Activated CD4-positive, alpha-beta memory T cell treated with anti-CD3 and anti-CD28 coated beads for 36 hours (primary cell): ENCODE data around the gene REXO1. TPM values are rescaled to one million over a fixed set of nuclear protein-coding genes. Genes with fewer than 3 reads are reported as not detected.

Experiments used
- CTCF ChIA-PET: fragments of 350-600 bp; sonication (Branson Sonifier 250); formaldehyde crosslinking; loops from one replicate; lab custom pipeline; 2021; ENCODE audit warnings: antibody characterized with exemption, inconsistent platforms; lab: Charles Lee
- POLR2A ChIA-PET: fragments of 350-600 bp; sonication (Branson Sonifier 250); formaldehyde crosslinking; loops from one replicate; lab custom pipeline; 2021; ENCODE audit warnings: antibody characterized with exemption; lab: Charles Lee
- DNase-seq: peaks from one replicate; pipeline ENCODE4 v3.0.0-alpha.2; 2020
- H3K27ac Mint-ChIP-seq: one replicate; pipeline ENCODE4 v1.8.0; 2021; ENCODE audit warnings: mixed read lengths
- H3K27me3 Mint-ChIP-seq: one replicate; pipeline ENCODE4 v1.8.0; 2021; ENCODE audit warnings: mixed read lengths
- H3K36me3 Mint-ChIP-seq: one replicate; pipeline ENCODE4 v1.8.0; 2021; ENCODE audit warnings: mixed read lengths
- H3K4me1 Mint-ChIP-seq: one replicate; pipeline ENCODE4 v1.8.0; 2021; ENCODE audit warnings: low read depth, mixed read lengths
- H3K4me3 Mint-ChIP-seq: one replicate; pipeline ENCODE4 v1.8.0; 2021; ENCODE audit warnings: mild to moderate bottlenecking, mixed read lengths
- H3K9me3 Mint-ChIP-seq: one replicate; pipeline ENCODE4 v1.8.0; 2021; ENCODE audit warnings: mixed read lengths
- intact Hi-C: fragments of 100-400 bp; cut with micrococcal nuclease; formaldehyde crosslinking; loops from one replicate; pipeline ENCODE4 v1.15.1; 2023
- total RNA-seq, 2 experiments: library from RNA; stranded (reverse); gene quantifications; one replicate each; pipeline ENCODE4 v1.2.3, GENCODE V29; 2021

Gene REXO1
- total RNA-seq, 2 experiments from 2014 or later, result 41.9 to 45.3 TPM

GRCh38 chr19:1822210-1822609 is 26.1 kb downstream of the REXO1 start:
- no peaks in the 10 kb centered on the region for H3K27me3 Mint-ChIP-seq
- DNase-seq, result no peak
- no peak overlapping the region for H3K4me3 Mint-ChIP-seq
- POLR2A ChIA-PET, result no interaction called here
- intact Hi-C loops, result no loop called here
- no peaks in the 10 kb centered on the region for H3K9me3 Mint-ChIP-seq
- CTCF ChIA-PET, result interaction anchor here (0.8 kb wide), 1 partner anchor 16 kb away, joined by 3 read pairs; no protein-coding TSS in a partner anchor
- no peak overlapping the region for H3K27ac Mint-ChIP-seq
- H3K4me1 Mint-ChIP-seq, result no peaks in the 10 kb centered on the region
- peaks cover 24% of the 10 kb centered on the region for H3K36me3 Mint-ChIP-seq

GRCh38 chr19:1819341-1820255 is 28.7 kb downstream of the REXO1 start:
- POLR2A ChIA-PET, result no interaction called here
- intact Hi-C loops, result no loop called here
- Mint-ChIP-seq H3K4me1 (no peaks in the 10 kb centered on the region), H3K27me3 (no peaks in the 10 kb centered on the region), H3K27ac (no peak overlapping the region), H3K4me3 (no peak overlapping the region), H3K9me3 (no peaks in the 10 kb centered on the region), H3K36me3 (peaks cover 23% of the 10 kb centered on the region)
- DNase-seq, result no peak
- CTCF ChIA-PET, result no interaction called here

GRCh38 chr19:1818549-1819195 is 29.6 kb downstream of the REXO1 start:
- Mint-ChIP-seq H3K9me3 (no peaks in the 10 kb centered on the region), H3K4me3 (no peak overlapping the region), H3K27ac (no peak overlapping the region), H3K4me1 (peaks cover 2% of the 10 kb centered on the region), H3K36me3 (peaks cover 21% of the 10 kb centered on the region), H3K27me3 (no peaks in the 10 kb centered on the region)
- no peak for DNase-seq
- ChIA-PET CTCF (interaction anchor here (0.6 kb wide), 1 partner anchor 33 kb away, joined by 3 read pairs; no protein-coding TSS in a partner anchor), POLR2A (no interaction called here)
- intact Hi-C loops, result no loop called here

- intact Hi-C loops, result no loop called here
- H3K27ac Mint-ChIP-seq, result no peak overlapping the region
- peaks cover 10% of the 10 kb centered on the region for H3K4me1 Mint-ChIP-seq
- H3K36me3 Mint-ChIP-seq, result peaks cover 19% of the 10 kb centered on the region
- DNase-seq, result no peak
- H3K27me3 Mint-ChIP-seq, result no peaks in the 10 kb centered on the region
- CTCF ChIA-PET, result no interaction called here
- no peak overlapping the region for H3K4me3 Mint-ChIP-seq
- POLR2A ChIA-PET, result no interaction called here
- no peaks in the 10 kb centered on the region for H3K9me3 Mint-ChIP-seq
Measured at GRCh38 chr19:1817553-1818179, 30.6 kb downstream of the REXO1 start.

- DNase-seq, result no peak
- CTCF ChIA-PET, result interaction anchor here (0.6 kb wide), 1 partner anchor 203 kb away, joined by 3 read pairs; no protein-coding TSS in a partner anchor
- Mint-ChIP-seq H3K36me3 (peaks cover 14% of the 10 kb centered on the region), H3K27ac (no peak overlapping the region), H3K27me3 (no peaks in the 10 kb centered on the region), H3K9me3 (no peaks in the 10 kb centered on the region), H3K4me1 (peaks cover 12% of the 10 kb centered on the region), H3K4me3 (no peak overlapping the region)
- POLR2A ChIA-PET, result no interaction called here
- intact Hi-C loops, result no loop called here
Measured at GRCh38 chr19:1816530-1817298, 31.6 kb downstream of the REXO1 start.

DNA sequence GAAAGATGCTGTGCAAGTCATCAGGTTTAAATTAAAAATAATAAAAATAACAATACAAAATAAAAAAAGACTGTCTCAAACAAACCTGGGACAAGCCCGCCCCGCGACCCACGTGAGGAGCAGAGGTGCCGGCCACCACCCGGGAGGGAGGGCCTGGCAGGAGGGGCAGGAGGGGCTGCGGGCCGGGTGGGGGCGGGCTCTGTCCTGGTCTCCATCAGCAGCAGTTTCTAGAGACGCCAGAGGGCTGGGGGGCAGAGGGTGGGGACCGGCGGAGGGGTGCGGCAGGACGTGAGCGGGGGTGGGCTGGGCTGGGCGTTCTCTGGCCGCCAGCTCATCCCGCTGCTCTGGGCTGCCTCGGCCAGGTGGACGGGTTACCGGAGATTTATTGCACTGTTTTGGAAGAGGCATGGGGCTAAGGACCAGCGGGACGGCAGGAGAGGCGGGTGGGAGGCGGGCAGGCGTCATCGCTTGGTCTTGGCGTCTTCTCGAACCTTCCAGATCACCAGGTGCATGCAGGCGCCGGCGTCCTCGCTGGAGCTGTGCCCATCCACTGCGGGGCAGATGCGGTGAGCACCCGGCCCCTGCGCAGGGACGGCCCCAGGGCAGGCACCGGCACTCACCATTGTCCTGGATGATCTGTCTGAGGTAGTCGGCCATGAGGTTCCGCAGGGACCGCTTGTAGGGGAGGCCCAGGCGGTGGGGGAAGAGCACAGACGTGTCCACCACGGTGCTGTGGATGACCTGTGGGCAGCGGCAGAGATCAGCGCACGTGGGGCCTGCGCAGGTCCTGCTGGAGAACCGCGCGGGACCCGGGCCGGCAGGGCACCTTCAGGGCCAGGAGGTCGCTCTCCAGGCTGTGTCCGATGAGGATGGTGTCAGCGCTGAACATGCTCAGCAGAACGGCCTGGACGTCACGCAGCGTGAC is 32.4 kb downstream of the REXO1 start:
- CTCF ChIA-PET, result interaction anchor here (2.2 to 3.2 kb wide), 2 partner anchors 10 to 26 kb away, joined by 6 to 17 read pairs; no protein-coding TSS in a partner anchor

DNA sequence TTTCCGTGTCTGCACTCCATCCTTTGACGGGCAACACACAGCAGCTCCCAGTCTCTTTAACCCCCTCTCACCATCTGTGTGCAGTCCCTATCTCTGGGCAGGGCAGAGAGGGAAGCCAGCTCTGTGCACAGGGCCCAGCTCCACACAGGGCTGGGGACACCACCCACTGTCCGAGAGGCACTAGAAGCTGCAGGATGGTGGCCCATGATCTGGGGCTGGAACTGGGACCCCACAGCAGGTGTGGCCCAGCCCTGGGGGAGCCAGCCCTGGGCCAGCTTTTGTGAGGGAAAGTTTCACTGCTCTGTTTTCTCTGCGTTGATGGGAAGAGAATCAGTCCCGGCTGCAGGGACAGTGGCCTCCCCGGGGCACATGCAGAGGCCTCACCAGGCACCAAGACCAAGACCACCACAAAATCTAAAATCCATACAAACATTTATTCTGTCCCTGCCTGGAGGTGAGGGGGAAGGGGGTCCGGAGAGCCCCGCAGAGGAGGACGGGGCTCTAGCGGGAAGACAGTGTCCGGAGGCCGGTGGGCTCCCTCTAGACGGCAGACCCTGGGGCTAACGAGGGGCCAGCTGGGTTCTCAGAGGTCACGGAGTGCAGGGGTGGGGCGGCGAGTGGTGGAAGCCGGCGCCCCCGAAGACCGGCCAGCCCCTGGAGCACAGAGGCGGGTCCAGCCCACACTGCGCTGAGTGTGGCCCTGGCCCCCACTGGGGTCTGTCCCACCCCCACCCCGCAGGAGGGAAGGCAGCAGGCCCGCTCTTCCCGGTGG is 33.3 kb downstream of the REXO1 start:
- Mint-ChIP-seq H3K4me3 (no peak overlapping the region), H3K27ac (no peak overlapping the region), H3K9me3 (no peaks in the 10 kb centered on the region), H3K36me3 (peaks cover 6% of the 10 kb centered on the region), H3K27me3 (no peaks in the 10 kb centered on the region), H3K4me1 (peaks cover 16% of the 10 kb centered on the region)
- ChIA-PET POLR2A (no interaction called here), CTCF (interaction anchor here (1.0 to 3.2 kb wide), 4 partner anchors 11 to 143 kb away, joined by 3 to 17 read pairs (median 6); no protein-coding TSS in a partner anchor)
- intact Hi-C loops, result no loop called here
- DNase-seq, result no peak

More for the DNA sequence above, 32.4 kb downstream of the REXO1 start:
- POLR2A ChIA-PET, result no interaction called here
- intact Hi-C loops, result no loop called here
- no peaks in the 10 kb centered on the region for H3K9me3 Mint-ChIP-seq
- H3K36me3 Mint-ChIP-seq, result peaks cover 11% of the 10 kb centered on the region
- H3K27me3 Mint-ChIP-seq, result no peaks in the 10 kb centered on the region
- no peak for DNase-seq
- peaks cover 16% of the 10 kb centered on the region for H3K4me1 Mint-ChIP-seq
- no peak overlapping the region for H3K4me3 Mint-ChIP-seq
- H3K27ac Mint-ChIP-seq, result no peak overlapping the region

- POLR2A ChIA-PET, result no interaction called here
- Mint-ChIP-seq H3K36me3 (peaks cover 6% of the 10 kb centered on the region), H3K27ac (no peak overlapping the region), H3K4me1 (peaks cover 16% of the 10 kb centered on the region), H3K27me3 (no peaks in the 10 kb centered on the region), H3K4me3 (no peak overlapping the region), H3K9me3 (no peaks in the 10 kb centered on the region)
- DNase-seq, result no peak
- CTCF ChIA-PET, result interaction anchor here (1.0 to 3.2 kb wide), 4 partner anchors 12 to 142 kb away, joined by 3 to 17 read pairs (median 6); no protein-coding TSS in a partner anchor
- intact Hi-C loops, result no loop called here
Measured at GRCh38 chr19:1814391-1814790, 33.9 kb downstream of the REXO1 start.

DNA sequence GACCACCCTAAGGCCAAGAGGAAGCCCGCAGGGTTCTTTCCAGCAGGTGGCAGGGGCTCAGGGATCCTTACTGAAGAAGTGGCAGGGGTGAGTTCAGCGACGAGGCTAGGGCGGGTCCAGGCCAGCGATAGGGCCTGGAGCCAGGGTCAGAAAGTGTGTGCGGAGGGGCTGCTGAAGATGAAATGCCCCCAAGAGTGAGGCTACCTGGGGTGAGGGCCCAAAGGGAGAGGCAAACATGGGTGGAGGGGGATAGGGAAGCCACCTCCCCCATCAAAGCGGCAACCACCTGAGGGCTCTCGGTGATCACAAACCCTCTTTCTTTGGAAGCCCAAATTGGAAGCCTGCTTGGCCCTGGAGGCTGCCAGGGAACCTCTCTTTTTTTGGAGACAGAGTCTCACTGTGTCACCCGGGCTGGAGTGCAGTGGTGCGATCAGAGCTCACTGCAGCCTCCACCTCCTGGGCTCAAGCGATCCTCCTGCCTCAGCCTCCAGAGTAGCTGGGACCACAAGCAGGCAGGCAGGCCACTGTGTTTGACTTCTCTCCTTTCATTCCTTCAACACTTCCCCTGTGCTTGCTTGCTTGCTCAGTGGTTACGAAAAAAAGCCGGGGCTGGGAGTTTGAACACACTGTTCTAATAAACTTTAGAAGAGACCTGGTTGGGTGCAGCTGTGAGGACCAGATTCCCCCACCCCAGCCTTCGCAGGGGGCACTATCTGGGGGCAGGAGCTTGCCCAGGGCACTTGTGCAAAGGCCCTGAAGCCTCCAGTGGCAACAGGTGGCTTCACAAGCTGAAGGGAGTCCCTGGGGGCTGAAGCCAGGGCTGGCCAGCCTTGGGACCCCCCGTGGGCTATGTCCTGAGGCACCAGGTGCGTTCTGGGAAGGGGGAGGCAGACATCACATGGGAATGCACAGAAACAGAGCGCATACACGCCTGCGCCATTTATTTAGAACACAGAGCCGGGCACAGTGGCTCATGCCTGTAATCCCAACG is 34.8 kb downstream of the REXO1 start:
- no peak overlapping the region for H3K27ac Mint-ChIP-seq
- no peaks in the 10 kb centered on the region for H3K9me3 Mint-ChIP-seq
- ChIA-PET CTCF (interaction anchor here (1.5 to 3.2 kb wide), 3 partner anchors 12 to 24 kb away, joined by 6 to 17 read pairs (median 6); no protein-coding TSS in a partner anchor), POLR2A (no interaction called here)
- peaks cover 6% of the 10 kb centered on the region for H3K36me3 Mint-ChIP-seq
- peak overlapping the region; percentile 84 for H3K4me3 Mint-ChIP-seq
- H3K4me1 Mint-ChIP-seq, result peaks cover 16% of the 10 kb centered on the region
- no peaks in the 10 kb centered on the region for H3K27me3 Mint-ChIP-seq
- DNase-seq, result no peak
- intact Hi-C loops, result loop anchor here (2.0 kb wide), 1 partner anchor 25 kb away; no protein-coding TSS in a partner anchor
